Ascending aorta (tissue), 2 donors: ENCODE measurements around the gene FXYD2. TPM values are rescaled to one million over a fixed set of nuclear protein-coding genes. Genes with fewer than 3 reads are reported as not detected.

Experiments
- DNase-seq, 2 donors: peaks; one replicate each; pipeline ENCODE4 v3.0.0-alpha.2; 2019; ENCODE audit warnings: low spot score in 2 of 2
- H3K27ac ChIP-seq, 2 donors: fragments of 200-600 bp; sonication (generic); one replicate each; pipeline ENCODE4 v1.5.1; 2016 to 2017; ENCODE audit warnings: mild to moderate bottlenecking in 1 of 2
- H3K27me3 ChIP-seq: fragments of 200-600 bp; sonication (generic); one replicate; pipeline ENCODE4 v1.5.1; 2017
- H3K36me3 ChIP-seq, 2 donors: fragments of 200-600 bp; sonication (generic); one replicate each; pipeline ENCODE4 v1.5.1; 2016
- H3K4me1 ChIP-seq, 2 donors: fragments of 200-600 bp; sonication (generic); one replicate each; pipeline ENCODE4 v1.5.1; 2016 to 2017; ENCODE audit warnings: mild to moderate bottlenecking in 1 of 2
- H3K4me3 ChIP-seq, 2 donors: fragments of 200-600 bp; sonication (generic); one replicate each; pipeline ENCODE4 v1.5.1; 2016 to 2017; ENCODE audit warnings: mild to moderate bottlenecking in 1 of 2
- H3K9me3 ChIP-seq, 2 donors: fragments of 200-600 bp; sonication (generic); one replicate each; pipeline ENCODE4 v1.5.1; 2016
- intact Hi-C: fragments of 100-400 bp; cut with DNase I; formaldehyde crosslinking; loops from one replicate; pipeline ENCODE4 v1.15.1; 2023
- total RNA-seq: library from RNA; depleted of rRNA; stranded (reverse); fragments of >200 nt; gene quantifications from one replicate; pipeline ENCODE4 v1.1.0, GENCODE V29; 2016
- TF ChIP-seq, protein P1 (sequence below), 3 experiments: fragments of 200-600 bp in 2 of 3; fragments of 450-650 bp in 1 of 3; sonication (generic) in 2 of 3; IDR thresholded peaks; one replicate each; pipeline ENCODE4 v1.5.1; 2016 to 2019; ENCODE audit warnings: antibody characterized with exemption in 3 of 3, mild to moderate bottlenecking in 1 of 3, moderate library complexity in 1 of 3

The FXYD2 gene
- total RNA-seq, 1 donor from 2014 or later, result not detected

DNA sequence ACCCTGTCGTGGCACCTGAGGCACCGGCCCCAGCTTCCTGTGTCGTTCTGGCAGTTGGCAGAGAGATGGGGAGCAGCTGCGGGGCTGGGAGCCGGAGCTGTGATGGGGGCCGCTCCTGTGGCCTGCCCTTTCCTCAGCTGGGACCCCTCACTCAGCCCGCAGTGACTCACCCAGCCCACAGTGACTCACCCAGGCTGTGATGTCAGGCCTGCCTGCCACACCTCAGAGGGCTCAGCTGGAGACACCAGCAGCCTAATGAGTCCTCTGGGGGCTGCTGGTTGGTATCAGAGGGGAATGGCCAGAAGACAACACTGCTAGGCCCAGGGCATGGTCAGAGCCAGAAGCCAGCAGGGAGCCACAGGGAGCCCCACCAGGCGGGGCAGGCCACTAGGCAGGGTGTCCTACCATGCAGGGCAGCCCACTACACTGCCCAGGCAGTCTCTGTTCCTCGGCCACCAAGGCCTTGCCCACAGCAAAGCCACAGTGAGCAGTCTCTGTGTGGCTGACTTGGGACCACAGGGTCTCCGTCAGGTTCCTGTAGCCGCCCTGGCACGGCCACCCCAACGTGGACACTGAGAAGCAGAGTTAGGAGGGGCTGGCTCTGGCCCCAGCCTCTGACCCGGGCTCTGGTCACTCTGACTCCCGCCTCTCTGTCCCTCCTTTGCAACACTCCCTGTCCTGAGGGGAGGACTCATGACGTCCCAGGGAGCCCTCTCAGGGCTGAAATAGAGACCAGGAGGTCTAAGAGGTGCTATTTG, 4.2 kb upstream of the FXYD2 start:
- Histone ChIP-seq H3K9me3 (no peaks in the 10 kb centered on the region), H3K27ac (no peak overlapping the region), H3K27me3 (no peaks in the 10 kb centered on the region), H3K36me3 (no peaks in the 10 kb centered on the region), H3K4me1 (no peaks in the 10 kb centered on the region), H3K4me3 (no peak overlapping the region)
- TF ChIP-seq, protein P1, sequence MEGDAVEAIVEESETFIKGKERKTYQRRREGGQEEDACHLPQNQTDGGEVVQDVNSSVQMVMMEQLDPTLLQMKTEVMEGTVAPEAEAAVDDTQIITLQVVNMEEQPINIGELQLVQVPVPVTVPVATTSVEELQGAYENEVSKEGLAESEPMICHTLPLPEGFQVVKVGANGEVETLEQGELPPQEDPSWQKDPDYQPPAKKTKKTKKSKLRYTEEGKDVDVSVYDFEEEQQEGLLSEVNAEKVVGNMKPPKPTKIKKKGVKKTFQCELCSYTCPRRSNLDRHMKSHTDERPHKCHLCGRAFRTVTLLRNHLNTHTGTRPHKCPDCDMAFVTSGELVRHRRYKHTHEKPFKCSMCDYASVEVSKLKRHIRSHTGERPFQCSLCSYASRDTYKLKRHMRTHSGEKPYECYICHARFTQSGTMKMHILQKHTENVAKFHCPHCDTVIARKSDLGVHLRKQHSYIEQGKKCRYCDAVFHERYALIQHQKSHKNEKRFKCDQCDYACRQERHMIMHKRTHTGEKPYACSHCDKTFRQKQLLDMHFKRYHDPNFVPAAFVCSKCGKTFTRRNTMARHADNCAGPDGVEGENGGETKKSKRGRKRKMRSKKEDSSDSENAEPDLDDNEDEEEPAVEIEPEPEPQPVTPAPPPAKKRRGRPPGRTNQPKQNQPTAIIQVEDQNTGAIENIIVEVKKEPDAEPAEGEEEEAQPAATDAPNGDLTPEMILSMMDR (IDR thresholded peaks at IDR 0.05), result no peak
- DNase-seq, result peak in 1 of 2 donors; percentile 73
- intact Hi-C loops, result no loop called here

DNA sequence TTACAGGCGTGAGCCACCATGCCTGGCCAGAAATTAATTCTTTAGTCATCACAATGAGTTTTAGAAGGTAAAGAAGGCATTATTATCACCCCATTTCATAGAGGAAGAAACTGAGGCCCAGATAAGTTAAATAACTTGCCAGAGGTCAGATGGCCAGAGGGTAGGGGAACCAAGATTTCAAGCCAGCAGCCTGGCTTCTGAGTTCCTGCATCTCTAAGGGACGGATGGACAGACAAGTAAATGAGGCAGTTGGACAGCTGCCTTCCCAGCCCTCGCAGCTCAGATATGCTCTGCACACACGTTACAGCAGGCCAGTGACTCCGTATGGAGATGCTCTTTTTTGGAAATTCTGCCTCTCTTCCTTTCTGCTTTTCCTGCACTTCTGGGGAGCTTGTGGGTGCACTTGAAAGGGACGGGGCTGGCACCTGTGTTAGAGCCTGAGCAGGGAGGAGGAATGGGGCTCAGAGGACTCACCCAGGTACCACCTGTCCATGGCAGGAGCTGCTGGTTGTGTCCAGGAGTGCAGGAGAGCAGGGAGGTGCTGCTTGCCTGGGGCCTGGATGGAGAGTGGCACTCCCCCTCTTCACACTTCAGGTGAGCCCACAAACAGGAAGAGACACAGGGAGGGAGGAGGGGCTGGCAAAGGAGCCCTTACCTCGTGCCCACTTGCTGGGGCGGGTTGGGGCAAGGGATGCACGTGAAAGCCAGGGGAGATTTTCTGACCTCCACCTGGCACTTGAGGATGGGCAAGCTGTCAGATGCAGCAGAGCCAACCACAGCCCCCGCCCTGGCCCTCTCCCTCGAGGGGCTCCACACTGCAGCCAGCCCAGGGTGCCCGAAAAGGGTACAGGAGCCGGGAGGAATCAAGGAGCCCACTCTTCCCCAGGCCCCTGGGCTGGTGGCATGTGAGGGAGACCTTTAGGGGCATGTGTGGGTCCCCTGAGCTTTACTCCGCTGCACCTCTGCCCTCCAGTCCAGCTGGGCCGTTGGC, 3.3 kb upstream of the FXYD2 start:
- Histone ChIP-seq H3K9me3 (no peaks in the 10 kb centered on the region), H3K4me1 (no peaks in the 10 kb centered on the region), H3K36me3 (no peaks in the 10 kb centered on the region), H3K4me3 (no peak overlapping the region), H3K27ac (no peak overlapping the region), H3K27me3 (no peaks in the 10 kb centered on the region)
- intact Hi-C loops, result no loop called here
- TF ChIP-seq, protein P1 (IDR thresholded peaks at IDR 0.05), result no peak
- peak in 1 of 2 donors; percentile 37 for DNase-seq

DNA sequence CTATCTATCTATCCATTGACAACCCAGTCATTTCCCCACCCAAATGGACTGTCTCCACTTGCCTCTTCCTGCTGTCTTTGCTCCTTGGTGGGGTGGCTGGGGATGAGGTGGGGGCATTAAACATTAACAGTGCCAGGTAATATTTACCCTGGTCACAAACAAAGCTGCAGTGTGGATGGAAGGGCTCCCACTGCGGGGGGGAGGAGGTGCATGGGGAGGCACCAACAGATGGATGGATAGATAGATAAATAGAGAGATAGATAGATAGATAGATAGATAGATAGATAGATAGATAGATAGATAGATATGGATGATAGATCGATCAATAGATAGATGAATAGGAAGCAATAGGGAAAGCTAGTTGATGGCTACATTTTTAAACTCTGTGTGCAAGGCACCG, 2.3 kb upstream of the FXYD2 start:
- Histone ChIP-seq H3K27me3 (no peaks in the 10 kb centered on the region), H3K27ac (no peak overlapping the region), H3K36me3 (no peaks in the 10 kb centered on the region), H3K9me3 (no peaks in the 10 kb centered on the region), H3K4me3 (no peak overlapping the region), H3K4me1 (no peaks in the 10 kb centered on the region)
- peak in 1 of 2 donors; percentile 15 for DNase-seq
- intact Hi-C loops, result no loop called here
- TF ChIP-seq, protein P1 (IDR thresholded peaks at IDR 0.05), result no peak

DNA sequence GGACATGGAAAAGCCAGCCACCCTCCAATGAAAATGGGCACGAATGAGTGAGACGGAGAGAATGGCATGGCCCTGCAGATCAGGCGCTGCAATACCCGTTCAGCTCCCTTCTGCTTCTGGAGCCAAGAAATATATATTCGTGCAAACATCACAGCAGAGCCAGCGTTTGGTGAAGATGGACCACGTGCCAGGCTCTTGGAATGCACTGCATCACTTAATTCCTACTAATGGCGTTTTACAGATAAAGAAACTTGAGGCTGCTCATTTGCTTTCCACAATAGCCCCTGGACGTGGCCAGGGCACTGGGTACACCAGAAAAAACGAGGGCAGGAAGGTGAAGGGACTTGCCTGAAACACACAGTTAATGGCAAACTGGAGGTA, 1.6 kb upstream of the FXYD2 start:
- Histone ChIP-seq H3K9me3 (no peaks in the 10 kb centered on the region), H3K36me3 (no peaks in the 10 kb centered on the region), H3K4me3 (no peak overlapping the region), H3K4me1 (no peaks in the 10 kb centered on the region), H3K27ac (no peak overlapping the region), H3K27me3 (no peaks in the 10 kb centered on the region)
- TF ChIP-seq, protein P1 (IDR thresholded peaks at IDR 0.05), result no peak
- DNase-seq, result peak in 1 of 2 donors; percentile 46
- intact Hi-C loops, result no loop called here

GRCh38 chr11:117825538-117826189, 1.1 kb upstream of the FXYD2 start:
- no peak overlapping the region for H3K4me3 ChIP-seq
- no peaks in the 10 kb centered on the region for H3K27me3 ChIP-seq
- no peak overlapping the region for H3K27ac ChIP-seq
- H3K4me1 ChIP-seq, result no peaks in the 10 kb centered on the region
- TF ChIP-seq, protein P1 (IDR thresholded peaks at IDR 0.05), result no peak
- H3K9me3 ChIP-seq, result no peaks in the 10 kb centered on the region
- peak in 1 of 2 donors; percentile 21 for DNase-seq
- H3K36me3 ChIP-seq, result no peaks in the 10 kb centered on the region
- intact Hi-C loops, result no loop called here
